Renal cortex interstitium (tissue), 11 donors: ENCODE data around the gene CCDC57. TPM values are rescaled to one million over a fixed set of nuclear protein-coding genes. Genes with fewer than 3 reads are reported as not detected.
"Not testable (repeated sequence)": the region's sequence is repeated elsewhere in the genome, so short reads cannot be mapped to it uniquely, and the experiment has no call there.

ENCODE experiments used
- DNase-seq, 11 donors: peaks; one replicate each; pipeline ENCODE4 v3.0.0-alpha.2; 2013; ENCODE audit warnings: low read depth in 9 of 11, low spot score in 4 of 11; ENCODE audit errors: extremely low read depth in 1 of 11
- polyA plus RNA-seq, 3 donors: library from polyadenylated mRNA; unstranded; fragments of 120-200 nt; gene quantifications; one replicate each; pipeline ENCODE4 v1.2.1, GENCODE V29; 2013; ENCODE audit not compliant: insufficient read length in 3 of 3

The CCDC57 gene
- polyA plus RNA-seq, 3 donors, result 47.3 to 90.6 (median 57.0) TPM

DNA sequence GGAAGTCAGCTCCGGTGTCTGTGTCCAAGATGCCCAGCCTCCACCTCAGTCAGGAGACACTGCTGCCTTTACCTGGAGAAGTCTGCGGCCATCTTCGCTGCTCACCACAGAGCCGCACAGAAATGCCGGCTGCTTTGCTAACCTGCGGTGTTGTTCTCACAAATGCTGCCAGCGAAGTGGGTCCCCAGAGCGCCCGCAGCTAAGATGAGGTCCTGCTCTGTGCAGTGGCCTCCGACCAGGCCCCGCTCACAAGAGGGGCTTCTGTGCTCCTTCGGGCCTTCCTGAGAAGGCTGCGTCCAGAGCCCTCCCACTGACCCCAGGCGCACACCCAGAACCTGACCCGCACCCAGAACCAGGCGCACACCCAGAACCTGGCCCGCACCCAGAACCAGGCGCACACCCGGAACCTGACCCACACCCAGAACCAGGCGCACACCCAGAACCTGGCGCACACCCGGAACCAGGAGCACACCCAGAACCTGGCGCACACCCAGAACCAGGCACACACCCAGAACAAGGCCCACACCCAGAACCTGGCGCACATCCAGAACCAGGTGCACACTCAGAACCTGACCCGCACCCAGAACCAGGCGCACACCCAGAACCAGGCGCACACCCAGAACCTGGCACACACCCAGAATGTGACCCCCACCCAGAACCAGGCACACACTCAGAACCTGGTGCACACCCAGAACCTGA is 63.1 kb downstream of the CCDC57 start:
- no peak for DNase-seq

DNA sequence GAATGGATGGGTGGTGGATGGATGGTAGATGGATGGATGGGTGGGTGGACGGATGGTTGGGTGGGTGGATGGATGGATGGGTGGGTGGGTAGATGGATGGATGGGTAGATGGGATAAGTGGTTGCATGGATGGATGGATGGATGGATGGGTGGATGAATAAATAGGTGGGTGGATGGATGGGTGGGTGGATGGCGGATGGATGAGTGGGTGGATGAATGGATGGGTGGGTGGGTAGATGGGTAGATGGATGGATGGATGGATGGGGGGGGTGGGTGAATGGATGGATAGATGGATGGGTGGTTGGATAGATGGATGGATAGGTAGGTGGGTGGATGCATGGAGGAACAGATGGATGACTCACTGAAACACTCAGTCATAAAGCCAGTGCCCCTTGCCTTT is 63.6 kb downstream of the CCDC57 start:
- no peak for DNase-seq

DNA sequence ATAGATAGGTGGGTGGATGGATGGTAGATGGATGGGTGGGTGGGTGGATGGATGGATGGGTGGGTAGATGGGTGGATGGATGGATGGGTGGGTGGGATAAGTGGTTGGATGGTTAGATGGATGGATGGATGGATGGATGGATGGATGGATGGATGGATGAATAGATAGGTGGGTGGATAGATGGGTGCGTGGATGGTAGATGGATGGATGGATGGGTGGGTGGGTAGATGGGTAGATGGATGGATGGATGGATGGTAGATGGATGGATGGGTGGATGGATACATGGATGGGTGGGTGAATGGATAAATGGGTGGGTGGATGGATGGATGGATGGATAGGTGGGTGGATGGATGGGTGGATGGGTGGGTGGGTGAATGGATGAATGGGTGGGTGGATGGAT is 64.6 kb downstream of the CCDC57 start:
- no peak for DNase-seq

DNA sequence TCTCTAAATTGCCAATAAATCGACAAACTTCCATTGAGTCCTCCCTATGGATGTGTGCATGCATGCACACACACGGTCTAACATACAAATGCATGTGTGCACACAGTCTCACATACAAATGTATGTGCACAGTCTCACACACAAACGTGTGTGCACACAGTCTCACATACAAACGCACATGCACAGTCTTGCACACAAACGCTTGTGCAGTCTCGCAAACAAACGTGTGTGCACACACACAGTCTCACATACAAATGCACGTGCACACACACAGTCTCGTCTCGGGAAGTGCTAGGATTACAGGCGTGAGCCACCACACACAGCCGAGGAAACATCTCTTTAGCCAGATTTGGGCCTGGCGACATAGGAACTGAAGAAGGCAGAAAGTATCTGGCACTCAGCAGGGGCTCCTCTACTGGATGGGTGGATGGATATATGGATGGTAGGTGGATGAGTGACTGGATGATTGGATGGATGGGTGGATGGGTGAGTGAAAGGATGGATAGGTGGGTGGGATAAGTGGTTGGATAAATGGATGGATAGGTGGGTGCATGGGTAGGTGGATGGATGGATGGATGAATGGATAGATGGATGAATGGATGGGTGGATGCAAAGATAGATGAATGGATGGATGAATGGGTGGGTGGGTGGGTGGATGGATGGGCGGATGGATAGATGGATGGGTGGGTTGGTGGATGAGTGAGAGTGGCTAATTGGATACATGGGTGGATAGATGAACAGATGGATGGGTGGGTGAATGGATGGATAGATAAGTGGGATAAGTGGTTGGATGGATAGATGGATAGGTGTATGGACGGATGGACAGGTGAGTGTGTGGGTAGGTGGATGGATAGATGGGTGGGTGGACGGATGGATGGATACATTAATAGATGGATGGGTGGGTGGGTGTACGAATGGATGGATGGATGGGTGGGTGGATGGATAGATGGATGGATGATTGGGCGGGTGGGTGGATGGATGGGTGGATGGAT is 65.7 kb downstream of the CCDC57 start:
- DNase-seq, result no peak

DNA sequence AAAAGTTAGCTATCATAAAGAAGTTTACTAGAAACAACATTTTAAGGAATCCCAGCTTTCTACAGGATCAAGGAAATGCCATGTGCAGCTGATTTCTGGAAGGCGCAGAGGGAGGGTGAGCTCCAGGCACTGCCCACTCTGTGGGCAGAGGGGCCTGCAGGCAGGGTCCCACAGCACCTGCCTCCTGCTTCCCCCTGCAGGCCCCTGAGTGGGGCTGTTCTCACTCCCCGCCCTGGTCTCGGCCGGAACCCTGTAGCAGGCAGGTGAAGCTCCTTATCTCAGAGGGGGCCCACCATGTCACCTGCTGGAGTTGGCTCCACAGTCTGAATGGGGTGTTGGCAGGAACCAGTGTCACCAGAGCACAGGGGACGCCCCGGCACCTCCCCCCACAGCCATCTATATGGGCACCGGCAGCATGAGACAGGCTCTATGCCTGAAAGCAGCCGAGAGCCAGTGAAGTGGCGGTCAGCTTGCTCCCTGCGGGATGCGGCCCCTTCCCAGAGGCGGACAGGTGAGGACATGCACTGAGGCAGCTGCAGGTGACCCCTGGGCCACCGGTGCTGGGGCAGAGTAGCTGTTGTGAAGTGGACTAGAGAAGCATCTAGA is 67.0 kb downstream of the CCDC57 start:
- no peak for DNase-seq

DNA sequence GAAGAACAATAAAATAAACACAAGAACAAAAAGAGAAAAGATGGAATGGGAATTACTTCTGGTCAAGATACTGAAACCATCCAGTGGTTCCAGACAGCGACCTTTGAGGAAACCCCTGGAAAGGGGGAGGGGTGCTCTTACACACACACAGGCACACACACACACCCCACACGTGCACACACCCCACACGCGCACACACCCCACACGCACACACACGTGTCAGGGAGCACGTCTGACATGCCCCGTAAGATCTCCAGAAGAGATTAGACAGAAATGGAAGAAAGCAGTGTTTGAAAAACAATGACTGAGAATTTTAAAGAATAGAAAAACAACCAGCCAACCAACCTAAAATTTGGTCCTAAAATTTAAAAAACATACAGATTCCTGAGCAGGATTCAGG is 69.3 kb downstream of the CCDC57 start:
- DNase-seq, result no peak

DNA sequence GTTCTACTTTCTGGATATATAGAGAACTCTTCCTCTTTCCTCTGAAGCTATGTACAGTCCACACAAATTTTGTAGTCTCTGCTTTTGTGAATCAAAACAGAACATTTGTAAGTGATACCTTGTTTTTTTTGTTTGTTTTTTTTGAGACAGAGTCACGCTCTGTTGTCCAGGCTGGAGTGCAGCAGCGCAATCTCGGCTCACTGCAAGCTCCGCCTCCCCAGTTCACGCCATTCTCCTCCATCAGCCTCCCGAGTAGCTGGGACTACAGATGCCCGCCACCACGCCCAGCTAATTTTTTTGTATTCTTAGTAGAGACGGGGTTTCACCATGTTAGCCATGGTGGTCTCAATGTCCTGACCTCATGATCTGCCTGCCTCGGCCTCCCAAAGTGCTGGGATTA is 72.7 kb downstream of the CCDC57 start:
- not testable (repeated sequence) for DNase-seq

DNA sequence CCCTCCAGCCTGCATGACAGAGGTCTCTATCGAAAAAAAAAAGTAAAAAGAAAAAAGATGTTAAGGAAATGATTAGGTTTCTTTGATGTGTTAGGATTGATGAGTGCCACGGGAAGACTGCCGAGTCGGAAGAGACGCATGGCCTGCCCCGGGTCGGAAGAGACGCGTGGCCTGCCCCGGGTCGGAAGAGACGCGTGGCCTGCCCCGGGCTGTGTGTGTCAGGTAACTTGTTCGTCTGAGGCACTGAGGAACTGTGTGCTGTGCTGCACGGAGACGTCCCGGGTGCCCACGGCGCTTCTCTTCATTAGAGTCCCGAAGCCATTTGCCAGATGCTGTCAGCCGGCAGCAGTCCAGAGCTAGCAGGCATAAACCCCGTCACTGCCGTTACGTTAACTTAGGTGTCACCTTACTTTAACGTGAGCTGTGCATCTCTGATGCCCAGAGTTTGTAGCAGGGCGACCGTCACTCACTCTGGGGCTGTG is 74.1 kb downstream of the CCDC57 start:
- no peak for DNase-seq

DNA sequence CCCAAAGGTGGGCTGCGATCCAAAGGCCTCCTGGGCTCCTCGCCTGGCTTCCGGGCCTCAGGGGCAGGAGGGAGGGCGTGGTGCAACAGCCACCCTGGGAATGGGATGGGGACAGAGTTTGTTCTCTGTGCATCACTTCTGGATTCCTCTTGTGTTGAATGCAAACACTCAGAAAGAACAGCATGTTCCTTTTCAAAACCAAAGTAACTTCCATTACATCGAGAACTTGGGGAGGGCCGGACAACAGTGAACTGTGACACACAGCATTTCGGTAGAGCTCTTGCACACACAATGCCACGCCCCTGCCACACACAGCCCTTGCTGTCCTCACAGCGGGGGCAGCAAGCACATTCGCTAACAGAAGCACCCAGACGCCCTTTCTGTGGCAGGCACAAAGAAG is 78.5 kb downstream of the CCDC57 start:
- DNase-seq, result no peak

DNA sequence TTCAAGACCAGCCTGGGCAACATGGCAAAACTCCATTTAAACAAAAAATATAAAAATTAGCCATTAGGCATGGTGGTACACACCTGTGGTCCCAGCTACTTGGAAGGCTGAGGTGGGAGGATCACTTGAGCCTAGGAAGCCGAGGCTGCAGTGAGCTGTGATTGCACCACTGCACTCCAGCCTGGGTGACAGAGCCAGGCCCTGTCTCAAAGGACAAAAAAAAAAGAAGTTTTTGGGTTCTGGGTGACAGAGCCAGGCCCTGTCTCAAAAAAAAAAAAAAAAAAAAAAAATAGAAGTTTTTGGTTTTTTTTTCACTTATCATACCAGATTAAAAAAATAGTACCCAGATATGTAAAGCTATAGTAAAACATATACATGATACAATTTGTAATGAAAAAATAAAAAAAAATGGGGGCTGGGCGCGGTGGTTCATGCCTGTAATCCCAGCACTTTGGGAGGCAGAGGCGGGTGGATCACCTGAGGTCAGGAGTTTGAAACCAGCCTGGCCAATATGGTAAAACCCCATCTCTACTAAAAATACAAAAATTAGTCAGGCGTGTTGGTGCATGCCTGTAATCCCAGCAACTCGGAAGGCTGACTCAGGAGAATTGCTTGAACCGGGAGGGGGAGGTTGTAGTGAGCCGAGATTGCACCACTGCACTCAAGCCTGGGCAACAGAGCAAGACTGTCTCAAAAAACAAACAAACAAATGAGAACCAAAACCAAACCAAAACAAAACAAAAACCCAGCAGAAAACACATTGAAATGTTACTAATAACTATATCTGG is 79.3 kb downstream of the CCDC57 start:
- not testable (repeated sequence) for DNase-seq

DNA sequence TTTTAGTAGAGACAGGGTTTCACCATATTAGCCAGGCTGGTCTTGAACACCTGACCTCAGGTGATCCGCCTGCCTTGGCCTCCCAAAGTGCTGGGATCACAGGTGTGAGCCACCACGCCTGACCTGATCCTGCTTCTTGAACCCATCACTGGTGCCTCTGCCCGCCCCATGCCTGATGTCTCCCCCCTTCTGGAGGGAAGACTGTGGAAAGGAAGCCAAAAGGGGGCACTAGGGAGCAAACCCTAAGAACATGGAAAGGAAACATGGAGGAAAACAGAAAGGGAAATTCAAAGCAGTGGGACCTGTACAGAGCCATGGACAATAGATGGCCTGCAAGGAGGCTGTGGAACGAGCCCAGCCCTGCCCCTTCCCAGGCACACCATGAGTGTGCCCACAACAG is 83.5 kb downstream of the CCDC57 start:
- no peak for DNase-seq

DNA sequence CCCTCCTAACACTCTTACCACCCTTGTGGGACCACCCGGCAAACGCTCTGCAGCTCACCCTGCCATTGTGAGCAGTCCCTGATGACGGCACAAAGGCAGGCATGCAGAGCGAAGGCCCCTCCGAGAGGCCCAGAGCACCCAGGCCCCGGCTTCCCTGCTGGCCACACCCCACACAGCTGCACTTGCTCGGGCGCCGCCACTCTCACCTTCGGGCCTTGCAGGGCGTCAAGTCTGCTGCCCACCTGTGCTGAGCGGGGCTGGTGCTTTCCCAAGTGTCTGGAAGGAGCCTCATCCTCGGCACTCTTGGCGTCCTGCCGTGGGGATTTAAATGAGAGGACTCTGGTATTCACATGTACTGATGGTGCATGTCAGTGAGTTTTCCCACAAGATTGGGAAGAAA is 84.4 kb downstream of the CCDC57 start:
- no peak for DNase-seq

DNA sequence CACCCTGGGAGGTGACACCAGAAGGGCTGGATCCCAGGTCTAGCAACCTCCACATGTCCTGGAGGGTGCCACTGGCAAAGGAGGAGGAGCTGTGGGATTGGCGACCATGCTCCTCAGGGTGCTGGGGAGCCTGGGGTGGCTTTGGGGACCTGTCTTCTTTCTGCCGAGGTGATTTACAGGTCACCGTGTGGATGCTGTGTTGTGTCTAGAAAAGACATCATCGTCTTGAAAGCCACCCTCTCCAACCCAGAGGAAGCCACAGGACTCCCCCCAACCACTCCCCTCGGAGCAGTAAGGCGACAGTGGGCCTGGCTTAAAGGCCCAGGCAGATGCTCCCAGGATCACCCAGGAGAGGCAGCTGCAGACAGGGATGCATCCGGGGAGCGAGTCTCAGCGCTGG is 84.9 kb downstream of the CCDC57 start:
- no peak for DNase-seq

DNA sequence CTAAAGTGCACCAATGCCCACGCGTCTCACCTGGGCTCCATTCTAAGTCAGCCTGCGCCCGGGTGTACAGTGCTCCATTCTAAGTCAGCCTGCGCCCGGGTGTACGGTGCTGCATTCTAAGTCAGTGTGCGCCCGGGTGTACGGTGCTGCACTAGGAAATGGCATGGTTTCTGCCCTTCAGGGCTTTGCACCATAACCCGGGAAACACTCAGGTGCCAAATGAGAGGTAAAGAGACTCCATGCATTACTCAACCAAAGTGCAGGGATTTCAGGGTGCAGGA is 85.4 kb downstream of the CCDC57 start:
- DNase-seq, result no peak

DNA sequence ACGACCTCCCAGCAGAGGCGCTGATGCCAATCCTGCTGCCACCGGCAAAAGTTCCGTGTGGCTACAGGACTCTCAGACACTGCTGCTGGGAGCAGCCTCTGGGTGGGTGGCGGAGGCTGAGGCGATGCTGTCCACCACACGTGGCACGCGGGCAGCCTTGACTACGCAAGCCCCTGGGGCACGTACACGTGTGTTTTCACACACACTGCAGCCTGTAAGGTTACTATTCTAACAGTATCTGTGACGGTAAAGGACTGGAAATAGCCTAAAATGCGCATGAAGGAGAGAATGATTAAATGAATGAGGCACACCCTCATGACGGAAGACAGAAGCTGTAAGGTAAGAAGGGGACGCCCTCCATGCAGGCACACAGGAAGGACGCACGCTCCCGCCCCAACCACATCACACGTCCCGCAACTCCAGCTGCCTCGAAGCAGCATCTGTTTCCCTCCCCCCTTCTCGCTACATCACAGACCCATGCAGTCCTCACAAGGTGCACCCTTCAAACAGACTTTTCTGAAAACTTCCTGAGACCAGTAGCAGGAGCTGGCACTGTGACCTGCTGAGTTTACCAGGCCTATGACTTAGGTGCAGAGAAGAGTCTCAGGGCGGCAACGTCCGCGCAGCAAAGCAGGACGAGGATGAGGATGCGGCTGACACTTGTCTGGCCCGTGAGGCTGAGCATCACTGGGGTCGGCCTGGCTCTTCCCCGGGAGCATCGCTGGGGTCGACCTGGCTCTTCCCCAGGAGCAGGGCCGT is 85.9 kb downstream of the CCDC57 start:
- no peak for DNase-seq

DNA sequence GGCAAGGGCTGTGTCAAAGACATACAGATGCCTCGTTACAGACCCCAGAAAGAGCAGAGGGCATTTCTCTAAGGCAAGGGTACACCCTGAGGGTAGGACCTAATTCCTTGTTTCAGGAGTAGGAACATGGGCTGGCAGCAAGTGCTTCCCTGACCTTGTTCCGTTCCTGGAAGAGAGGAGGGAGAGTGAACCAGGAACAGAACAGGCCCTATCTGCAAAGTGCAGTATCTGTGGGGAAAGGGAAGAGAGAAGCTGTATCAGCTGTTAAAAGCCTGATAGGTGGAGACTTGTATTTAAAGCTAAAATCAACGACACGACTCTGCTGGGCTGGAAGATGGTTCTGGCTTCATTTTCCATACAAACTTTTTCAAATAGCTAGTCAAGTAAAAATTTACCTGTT is 88.5 kb downstream of the CCDC57 start:
- no peak for DNase-seq

DNA sequence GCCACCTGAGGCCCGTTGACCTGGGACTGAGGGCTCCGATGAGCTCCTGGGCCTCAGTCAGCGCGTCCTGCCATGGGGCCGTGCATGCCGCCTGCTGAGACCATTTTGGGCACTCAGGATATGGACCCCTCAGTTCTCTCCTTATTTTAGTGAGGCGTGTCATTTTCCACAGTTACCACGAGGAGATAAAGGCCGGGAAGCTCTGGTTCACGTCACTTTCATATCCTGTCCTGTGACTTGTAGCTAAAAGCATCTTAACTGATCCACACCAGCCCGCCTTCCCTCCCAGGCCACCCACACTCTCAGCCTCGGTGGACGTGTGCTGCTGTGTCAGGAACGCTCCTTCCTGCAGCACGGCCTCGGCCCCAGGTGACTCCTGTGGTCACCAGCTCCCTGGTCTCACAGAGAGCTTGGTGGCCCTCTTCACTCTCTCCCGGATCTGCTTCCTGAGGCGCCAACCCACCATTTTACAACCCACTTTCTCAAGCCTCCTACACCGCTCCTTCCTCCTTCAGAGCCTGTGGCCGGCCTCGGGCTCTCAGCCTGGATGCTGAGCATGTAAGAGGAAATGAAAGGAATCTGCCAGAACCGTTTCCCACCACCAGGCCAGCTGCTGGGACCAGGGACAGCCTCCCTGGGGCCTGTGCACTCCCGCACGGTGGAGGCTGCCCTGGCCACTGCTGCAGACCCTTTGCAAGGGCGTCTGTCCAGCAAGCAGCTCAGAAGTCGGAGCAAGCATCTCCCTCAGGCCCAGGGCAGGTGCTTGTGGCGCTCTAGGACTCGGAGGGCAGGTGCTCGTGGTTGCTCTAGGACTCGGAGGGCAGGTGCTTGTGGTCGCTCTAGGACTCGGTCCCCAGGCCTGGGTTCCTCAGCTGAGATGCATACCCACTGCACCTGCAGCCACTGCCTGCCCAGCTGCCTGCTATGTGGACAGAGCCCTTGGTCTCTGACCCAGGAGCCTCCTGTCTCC is 90.7 kb downstream of the CCDC57 start:
- no peak for DNase-seq

DNA sequence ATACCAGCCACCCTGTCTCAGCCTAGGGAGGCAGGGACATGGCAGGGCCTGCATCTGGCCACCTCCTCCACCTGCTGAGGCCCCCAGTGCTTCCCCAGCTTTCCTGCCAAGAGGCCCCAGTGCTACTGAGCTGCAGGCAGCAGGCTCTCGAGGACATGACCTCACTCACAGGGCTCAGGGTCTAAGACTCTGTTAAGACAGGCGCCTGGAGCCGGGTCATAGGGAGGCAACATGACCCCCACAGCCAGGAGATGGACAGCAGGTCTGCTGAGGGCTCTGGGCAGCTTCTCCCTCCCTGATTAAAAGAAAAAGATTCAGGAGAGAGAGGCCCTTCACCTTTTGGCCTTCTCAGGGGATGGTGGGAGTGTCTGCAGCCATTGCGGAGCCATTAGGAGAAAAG is 91.4 kb downstream of the CCDC57 start:
- DNase-seq, result no peak
